HG02870 (cell line): ENCODE measurements around the gene EXT2.

Experiments used
- ATAC-seq: cut with Tn5 transposase; IDR thresholded peaks from one replicate; pipeline ENCODE4 v1.9.1; 2021; ENCODE audit warnings: mild to moderate bottlenecking, moderate library complexity; ENCODE audit not compliant: unreplicated experiment

Gene EXT2

DNA sequence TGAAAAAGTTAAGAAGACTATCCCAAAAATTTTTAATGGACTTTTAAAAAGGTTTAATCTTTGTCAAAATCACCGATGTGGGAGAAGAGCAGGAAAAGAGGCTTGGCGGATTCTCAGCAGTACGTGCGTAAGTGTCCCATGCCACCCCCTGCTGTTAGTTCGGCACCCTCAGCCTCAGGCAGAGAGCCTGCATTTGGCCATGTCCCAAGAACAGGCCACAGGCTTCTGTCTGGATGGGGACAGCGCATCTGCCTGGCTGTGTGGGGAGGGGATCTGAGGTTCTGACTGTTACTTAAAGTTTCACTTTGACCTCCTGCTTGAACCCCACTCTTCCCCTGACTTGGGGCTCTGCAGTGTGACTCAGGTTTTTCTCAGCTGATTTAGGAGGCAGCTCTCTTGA lies 35.3 kb downstream of the EXT2 start:
- ATAC-seq, result no peak

DNA sequence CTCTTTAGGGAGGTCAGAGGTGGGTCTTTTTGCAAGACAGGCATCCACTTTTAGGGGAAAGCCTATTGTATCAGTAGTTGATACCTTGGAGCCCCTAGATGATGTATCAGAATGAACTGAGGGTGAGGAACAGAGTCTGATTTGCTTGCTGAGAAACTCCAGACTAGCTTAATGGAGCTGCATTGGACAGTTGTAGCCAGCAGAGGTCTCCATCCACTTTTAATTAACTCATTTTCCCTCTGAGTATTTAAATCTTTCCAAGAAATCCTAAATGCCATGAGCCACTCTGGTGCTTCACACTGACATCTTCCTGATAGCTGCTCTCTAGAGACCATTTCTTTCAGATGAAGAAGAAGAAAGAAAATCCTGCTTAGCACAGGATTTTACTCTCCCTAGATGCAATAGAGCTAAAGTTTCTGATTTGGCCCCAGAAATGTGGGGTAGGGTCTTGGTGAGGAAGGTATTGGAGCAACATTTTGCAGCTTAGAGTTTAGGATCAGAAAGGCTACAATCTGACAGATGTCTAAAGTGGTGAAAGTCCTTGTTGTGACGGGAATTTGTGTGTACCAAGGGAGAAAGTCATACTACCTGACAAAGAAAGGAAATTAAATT lies 38.0 kb downstream of the EXT2 start:
- ATAC-seq, result no peak

- ATAC-seq, result no peak
Observed at GRCh38 chr11:44134625-44135024, 39.1 kb downstream of the EXT2 start.

- ATAC-seq, result no peak
Observed at GRCh38 chr11:44136176-44136945, 40.9 kb downstream of the EXT2 start.

GRCh38 chr11:44137057-44137456 lies 41.6 kb downstream of the EXT2 start:
- ATAC-seq, result no peak

GRCh38 chr11:44138286-44138685 lies 42.8 kb downstream of the EXT2 start:
- ATAC-seq, result no peak

GRCh38 chr11:44138980-44139379 lies 43.5 kb downstream of the EXT2 start:
- no peak for ATAC-seq

GRCh38 chr11:44139565-44140330 lies 44.3 kb downstream of the EXT2 start:
- no peak for ATAC-seq

- ATAC-seq, result no peak
Observed at GRCh38 chr11:44140372-44140771, 44.9 kb downstream of the EXT2 start.

GRCh38 chr11:44140805-44141204 lies 45.3 kb downstream of the EXT2 start:
- no peak for ATAC-seq

- ATAC-seq, result no peak
Observed at GRCh38 chr11:44143987-44144909, 48.8 kb downstream of the EXT2 start.

DNA sequence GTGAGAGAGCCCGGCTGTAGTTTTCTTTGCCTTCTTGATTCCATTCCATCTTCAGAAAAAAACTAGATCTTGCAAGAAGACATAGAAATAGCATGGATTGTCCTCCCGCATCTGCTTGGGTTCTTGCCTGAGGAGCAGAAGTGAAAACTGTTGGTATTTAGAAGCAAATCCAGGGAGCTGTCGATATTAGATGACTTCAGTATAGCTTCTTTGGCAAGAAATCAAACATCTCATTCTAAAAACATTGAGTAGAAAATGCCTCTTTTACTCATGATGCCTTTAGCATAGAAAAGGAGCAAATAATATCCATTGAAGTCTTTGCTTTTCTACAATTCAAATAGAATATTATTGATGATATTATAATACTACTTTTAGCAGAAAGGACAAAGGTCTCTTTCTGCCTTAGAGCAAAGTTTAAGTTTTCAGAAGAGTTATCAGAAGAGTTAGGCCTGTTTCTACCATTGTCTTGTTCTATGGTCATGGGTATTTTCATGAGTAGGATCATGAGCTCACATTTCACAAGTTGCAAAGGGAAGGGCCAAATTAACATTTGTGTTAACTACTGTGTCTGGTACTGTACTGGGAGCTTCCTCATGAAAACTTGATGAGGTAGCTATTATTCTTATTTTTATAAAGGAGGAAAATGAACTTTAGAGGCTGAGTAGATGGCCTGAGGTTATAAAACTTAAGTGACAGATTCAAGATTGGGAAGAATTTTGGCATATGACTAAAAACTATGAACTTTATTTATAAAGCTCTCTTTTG lies 49.7 kb downstream of the EXT2 start:
- no peak for ATAC-seq

GRCh38 chr11:44146931-44147330 lies 51.5 kb downstream of the EXT2 start:
- no peak for ATAC-seq

GRCh38 chr11:44147751-44148150 lies 52.3 kb downstream of the EXT2 start:
- ATAC-seq, result no peak

GRCh38 chr11:44149651-44150050 lies 54.2 kb downstream of the EXT2 start:
- ATAC-seq, result no peak

DNA sequence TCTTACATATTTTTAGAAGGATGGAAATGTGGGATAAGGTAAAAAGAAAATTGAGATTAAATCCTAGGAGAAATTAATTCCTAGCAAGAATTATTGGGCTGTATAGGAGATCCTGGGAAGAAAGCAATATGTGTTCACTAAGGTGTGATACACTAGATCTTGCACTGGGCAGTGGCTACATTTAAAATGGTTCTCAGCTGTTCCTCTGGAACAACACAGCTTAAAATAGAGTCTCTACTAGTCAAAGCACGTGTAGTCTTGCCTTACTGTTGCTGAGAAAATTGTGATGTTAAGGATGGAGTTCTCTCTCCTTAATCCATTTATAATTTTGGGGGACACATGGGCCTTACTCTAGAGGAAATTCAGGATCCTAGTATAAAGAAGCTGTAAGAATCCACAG lies 54.9 kb downstream of the EXT2 start:
- no peak for ATAC-seq

GRCh38 chr11:44157019-44157418 lies 61.5 kb downstream of the EXT2 start:
- ATAC-seq, result no peak

DNA sequence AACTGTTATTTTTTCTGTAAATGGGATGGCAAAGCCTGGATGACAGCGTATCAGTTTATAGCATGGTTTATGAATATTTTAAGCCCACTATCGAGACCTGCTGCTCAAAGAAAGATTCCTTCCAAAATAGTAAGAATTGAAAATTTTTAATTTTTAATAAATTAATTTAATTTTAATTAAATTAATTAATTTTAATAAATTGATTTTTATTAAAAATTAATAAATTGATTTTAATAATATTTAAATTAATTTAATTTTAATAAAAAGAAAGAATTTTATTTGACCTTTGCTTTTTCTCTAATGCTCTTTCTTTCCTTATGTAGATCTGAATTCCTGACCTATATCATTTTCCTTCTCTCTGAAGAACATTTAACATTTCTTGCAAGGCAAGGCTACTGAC lies 62.9 kb downstream of the EXT2 start:
- ATAC-seq, result no peak

DNA sequence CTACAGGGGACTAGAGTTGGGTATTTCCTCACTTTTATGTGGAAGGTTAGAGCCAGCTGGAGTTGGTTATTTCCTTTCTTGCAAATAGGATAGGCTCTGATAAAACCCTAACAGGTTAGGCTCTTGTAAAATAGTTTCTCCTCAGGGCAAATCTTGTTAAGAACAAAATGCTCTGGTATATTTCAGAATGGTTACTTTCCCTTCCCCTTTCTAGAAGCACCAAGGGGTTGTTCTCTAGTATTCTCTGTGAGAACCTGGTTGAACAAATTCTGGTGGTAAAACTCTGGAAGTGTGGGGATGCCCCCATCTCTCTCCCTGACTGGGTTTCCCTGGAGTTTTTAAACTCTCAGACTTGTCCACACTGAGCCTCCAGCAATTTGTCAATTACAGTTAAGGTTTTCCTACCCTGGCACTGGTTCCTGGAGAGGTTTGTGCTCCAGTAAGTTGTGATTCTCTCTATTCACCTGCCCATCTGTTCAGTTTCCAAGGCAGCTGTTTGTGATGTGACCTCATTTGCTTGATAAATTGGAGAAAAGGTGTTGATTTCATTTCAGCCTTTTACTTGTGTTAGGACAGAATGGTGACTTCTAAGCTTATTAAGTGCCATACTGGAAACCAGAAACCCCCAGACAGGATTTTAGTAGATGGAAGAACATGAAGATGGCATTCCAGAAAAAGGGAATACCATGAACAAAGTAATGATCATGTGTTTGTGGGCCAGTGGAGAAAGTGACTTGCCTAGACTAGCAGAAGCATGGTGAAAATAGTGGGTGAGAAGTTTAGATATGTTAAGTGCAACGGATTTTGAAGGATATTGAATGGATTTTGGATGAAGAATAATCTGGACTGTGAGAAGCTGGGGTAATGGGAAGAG lies 64.6 kb downstream of the EXT2 start:
- ATAC-seq, result no peak
